IPS DF 6.9 (cell line): ENCODE data around the gene CTNNA3.

ENCODE experiments used
- DNase-seq: peaks from one replicate; pipeline ENCODE4 v3.0.0-alpha.2; 2013; ENCODE audit warnings: low read depth, low spot score
- H3K27ac ChIP-seq: one replicate; pipeline ENCODE4 v1.5.1; 2013; ENCODE audit warnings: low read length, control low read depth
- H3K27me3 ChIP-seq: 2 replicates; pipeline ENCODE4 v1.6.1; 2013; ENCODE audit warnings: mild to moderate bottlenecking, low read length; ENCODE audit not compliant: control insufficient read depth, insufficient read depth
- H3K36me3 ChIP-seq: 2 replicates; pipeline ENCODE4 v1.6.1; 2013; ENCODE audit warnings: low read length; ENCODE audit not compliant: control insufficient read depth, insufficient read depth
- H3K4me1 ChIP-seq: 2 replicates; pipeline ENCODE4 v1.6.1; 2013; ENCODE audit warnings: low read length; ENCODE audit not compliant: control insufficient read depth, insufficient read depth
- H3K4me3 ChIP-seq: 2 replicates; pipeline ENCODE4 v1.5.1; 2013; ENCODE audit warnings: mild to moderate bottlenecking, low read length
- H3K9me3 ChIP-seq: 2 replicates; pipeline ENCODE4 v1.6.1; 2013; ENCODE audit warnings: low read length, inconsistent platforms; ENCODE audit not compliant: control insufficient read depth, insufficient read depth
- WGBS: extraction: QIAGEN DNeasy Blood & Tissue Kit; methylation state at CpG from one replicate; pipeline ENCODE4 v1.1.7; 2013; ENCODE audit warnings: mixed read lengths, missing lambda C conversion rate; ENCODE audit not compliant: insufficient read length, insufficient coverage; 5-methylcytosine and 5-hydroxymethylcytosine counted together

CTNNA3 gene

GRCh38 chr10:66910671-66911070, 785.3 kb downstream of the CTNNA3 start:
- no peaks in the 10 kb centered on the region for H3K36me3 ChIP-seq
- H3K4me3 ChIP-seq, result no peak overlapping the region
- no peak for DNase-seq
- H3K27me3 ChIP-seq, result no peaks in the 10 kb centered on the region
- H3K27ac ChIP-seq, result no peak overlapping the region
- H3K4me1 ChIP-seq, result no peaks in the 10 kb centered on the region
- no CpG with 5 or more reads among the region's 5 CpGs for WGBS
- no peaks in the 10 kb centered on the region for H3K9me3 ChIP-seq

GRCh38 chr10:66892871-66893270, 803.1 kb downstream of the CTNNA3 start:
- WGBS, result no CpG with 5 or more reads among the region's 2 CpGs
- H3K27ac ChIP-seq, result no peak overlapping the region
- no peak for DNase-seq

GRCh38 chr10:66888237-66888636, 807.8 kb downstream of the CTNNA3 start:
- WGBS, result no CpG with 5 or more reads among the region's 1 CpG
- no peak for DNase-seq
- H3K4me1 ChIP-seq, result no peaks in the 10 kb centered on the region
- H3K4me3 ChIP-seq, result no peak overlapping the region
- no peaks in the 10 kb centered on the region for H3K36me3 ChIP-seq
- no peaks in the 10 kb centered on the region for H3K27me3 ChIP-seq
- H3K9me3 ChIP-seq, result no peaks in the 10 kb centered on the region
- no peak overlapping the region for H3K27ac ChIP-seq

More at GRCh38 chr10:66892871-66893270, 803.1 kb downstream of the CTNNA3 start:
- Histone ChIP-seq H3K36me3 (no peaks in the 10 kb centered on the region), H3K27me3 (no peaks in the 10 kb centered on the region), H3K9me3 (no peaks in the 10 kb centered on the region), H3K4me1 (no peaks in the 10 kb centered on the region), H3K4me3 (no peak overlapping the region)

GRCh38 chr10:66886848-66887247, 809.1 kb downstream of the CTNNA3 start:
- H3K27ac ChIP-seq, result no peak overlapping the region
- DNase-seq, result no peak
- no peaks in the 10 kb centered on the region for H3K4me1 ChIP-seq
- H3K36me3 ChIP-seq, result no peaks in the 10 kb centered on the region
- no peaks in the 10 kb centered on the region for H3K9me3 ChIP-seq
- H3K27me3 ChIP-seq, result no peaks in the 10 kb centered on the region
- no peak overlapping the region for H3K4me3 ChIP-seq

- Histone ChIP-seq H3K9me3 (no peaks in the 10 kb centered on the region), H3K4me3 (no peak overlapping the region), H3K4me1 (no peaks in the 10 kb centered on the region), H3K36me3 (no peaks in the 10 kb centered on the region), H3K27me3 (no peaks in the 10 kb centered on the region), H3K27ac (no peak overlapping the region)
- no peak for DNase-seq
- no CpG with 5 or more reads among the region's 2 CpGs for whole genome bisulfite sequencing
These were observed 813.7 kb downstream of the CTNNA3 start for GRCh38 chr10:66882271-66882670.

GRCh38 chr10:66881814-66882213, 814.2 kb downstream of the CTNNA3 start:
- no peak overlapping the region for H3K27ac ChIP-seq
- no peaks in the 10 kb centered on the region for H3K4me1 ChIP-seq
- no CpG with 5 or more reads among the region's 3 CpGs for WGBS
- no peaks in the 10 kb centered on the region for H3K27me3 ChIP-seq
- H3K9me3 ChIP-seq, result no peaks in the 10 kb centered on the region
- DNase-seq, result no peak
- H3K36me3 ChIP-seq, result no peaks in the 10 kb centered on the region
- no peak overlapping the region for H3K4me3 ChIP-seq

GRCh38 chr10:66880826-66881225, 815.2 kb downstream of the CTNNA3 start:
- Histone ChIP-seq H3K9me3 (no peaks in the 10 kb centered on the region), H3K36me3 (no peaks in the 10 kb centered on the region), H3K4me3 (no peak overlapping the region), H3K27ac (no peak overlapping the region), H3K27me3 (no peaks in the 10 kb centered on the region), H3K4me1 (no peaks in the 10 kb centered on the region)
- no CpG with 5 or more reads among the region's 2 CpGs for WGBS
- DNase-seq, result no peak

- Histone ChIP-seq H3K27ac (no peak overlapping the region), H3K27me3 (no peaks in the 10 kb centered on the region), H3K9me3 (no peaks in the 10 kb centered on the region), H3K36me3 (no peaks in the 10 kb centered on the region), H3K4me3 (no peak overlapping the region), H3K4me1 (no peaks in the 10 kb centered on the region)
- no peak for DNase-seq
- WGBS, result no CpG with 5 or more reads among the region's 1 CpG
These were observed 815.7 kb downstream of the CTNNA3 start for GRCh38 chr10:66880292-66880691.

GRCh38 chr10:66877361-66877760, 818.6 kb downstream of the CTNNA3 start:
- no peak overlapping the region for H3K4me3 ChIP-seq
- no peaks in the 10 kb centered on the region for H3K36me3 ChIP-seq
- no peaks in the 10 kb centered on the region for H3K9me3 ChIP-seq
- no CpG with 5 or more reads among the region's 2 CpGs for WGBS
- no peaks in the 10 kb centered on the region for H3K27me3 ChIP-seq
- no peak overlapping the region for H3K27ac ChIP-seq
- DNase-seq, result no peak
- no peaks in the 10 kb centered on the region for H3K4me1 ChIP-seq

GRCh38 chr10:66869635-66870034, 826.4 kb downstream of the CTNNA3 start:
- Histone ChIP-seq H3K36me3 (no peaks in the 10 kb centered on the region), H3K9me3 (no peaks in the 10 kb centered on the region), H3K4me1 (no peaks in the 10 kb centered on the region), H3K4me3 (no peak overlapping the region), H3K27ac (no peak overlapping the region), H3K27me3 (no peaks in the 10 kb centered on the region)
- no peak for DNase-seq

- no peaks in the 10 kb centered on the region for H3K9me3 ChIP-seq
- 100% methylated on average over 2 of the region's 4 CpGs for WGBS
- no peak for DNase-seq
- no peaks in the 10 kb centered on the region for H3K36me3 ChIP-seq
- no peaks in the 10 kb centered on the region for H3K27me3 ChIP-seq
- H3K4me3 ChIP-seq, result no peak overlapping the region
- H3K4me1 ChIP-seq, result no peaks in the 10 kb centered on the region
- no peak overlapping the region for H3K27ac ChIP-seq
These were observed 833.2 kb downstream of the CTNNA3 start for GRCh38 chr10:66862687-66863258.
